ENCODE data around the gene YLPM1.

YLPM1 gene

DNA sequence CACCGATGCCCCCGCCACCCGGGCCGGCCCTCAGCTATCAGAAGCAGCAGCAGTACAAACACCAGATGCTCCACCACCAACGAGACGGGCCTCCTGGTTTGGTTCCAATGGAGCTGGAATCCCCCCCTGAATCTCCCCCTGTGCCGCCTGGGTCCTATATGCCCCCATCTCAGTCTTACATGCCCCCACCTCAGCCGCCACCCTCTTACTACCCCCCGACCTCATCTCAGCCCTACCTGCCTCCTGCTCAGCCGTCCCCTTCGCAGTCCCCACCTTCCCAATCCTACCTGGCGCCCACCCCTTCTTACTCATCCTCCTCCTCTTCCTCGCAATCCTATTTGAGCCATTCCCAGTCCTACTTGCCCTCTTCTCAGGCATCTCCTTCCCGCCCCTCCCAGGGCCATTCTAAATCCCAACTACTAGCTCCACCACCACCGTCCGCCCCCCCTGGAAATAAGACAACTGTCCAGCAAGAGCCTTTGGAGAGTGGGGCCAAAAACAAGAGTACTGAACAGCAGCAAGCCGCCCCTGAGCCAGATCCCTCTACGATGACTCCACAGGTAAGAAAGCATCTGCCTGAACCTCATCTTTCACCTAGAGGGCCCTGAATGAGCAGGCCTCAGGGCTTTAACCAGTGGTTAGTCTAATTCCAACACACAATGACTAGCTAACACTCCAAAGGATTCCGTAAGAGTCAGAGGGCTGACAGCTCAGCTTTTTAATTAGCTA is 851 bp downstream of the YLPM1 start (continued):
- TF ChIP-seq, protein P1, sequence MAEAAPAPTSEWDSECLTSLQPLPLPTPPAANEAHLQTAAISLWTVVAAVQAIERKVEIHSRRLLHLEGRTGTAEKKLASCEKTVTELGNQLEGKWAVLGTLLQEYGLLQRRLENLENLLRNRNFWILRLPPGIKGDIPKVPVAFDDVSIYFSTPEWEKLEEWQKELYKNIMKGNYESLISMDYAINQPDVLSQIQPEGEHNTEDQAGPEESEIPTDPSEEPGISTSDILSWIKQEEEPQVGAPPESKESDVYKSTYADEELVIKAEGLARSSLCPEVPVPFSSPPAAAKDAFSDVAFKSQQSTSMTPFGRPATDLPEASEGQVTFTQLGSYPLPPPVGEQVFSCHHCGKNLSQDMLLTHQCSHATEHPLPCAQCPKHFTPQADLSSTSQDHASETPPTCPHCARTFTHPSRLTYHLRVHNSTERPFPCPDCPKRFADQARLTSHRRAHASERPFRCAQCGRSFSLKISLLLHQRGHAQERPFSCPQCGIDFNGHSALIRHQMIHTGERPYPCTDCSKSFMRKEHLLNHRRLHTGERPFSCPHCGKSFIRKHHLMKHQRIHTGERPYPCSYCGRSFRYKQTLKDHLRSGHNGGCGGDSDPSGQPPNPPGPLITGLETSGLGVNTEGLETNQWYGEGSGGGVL (tag by site-specific recombination; IDR thresholded peaks at IDR 0.05), result peak; percentile 34; the same call in 1 of the 2 replicates
- TF ChIP-seq, protein P2, sequence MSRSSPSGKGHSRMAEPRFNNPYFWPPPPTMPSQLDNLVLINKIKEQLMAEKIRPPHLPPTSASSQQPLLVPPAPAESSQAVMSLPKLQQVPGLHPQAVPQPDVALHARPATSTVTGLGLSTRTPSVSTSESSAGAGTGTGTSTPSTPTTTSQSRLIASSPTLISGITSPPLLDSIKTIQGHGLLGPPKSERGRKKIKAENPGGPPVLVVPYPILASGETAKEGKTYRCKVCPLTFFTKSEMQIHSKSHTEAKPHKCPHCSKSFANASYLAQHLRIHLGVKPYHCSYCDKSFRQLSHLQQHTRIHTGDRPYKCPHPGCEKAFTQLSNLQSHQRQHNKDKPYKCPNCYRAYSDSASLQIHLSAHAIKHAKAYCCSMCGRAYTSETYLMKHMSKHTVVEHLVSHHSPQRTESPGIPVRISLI (tag by site-specific recombination; IDR thresholded peaks at IDR 0.05), result no peak
- TF ChIP-seq ZNF513 (tag by site-specific recombination; IDR thresholded peaks at IDR 0.05) (peak; percentile 47; the same call in 1 of the 2 replicates), ZNF571 (tag by site-specific recombination; IDR thresholded peaks at IDR 0.05) (no peak), MZF1 (tag by site-specific recombination; IDR thresholded peaks at IDR 0.05; ENCODE audit: borderline replicate concordance) (no peak), KLF10 (tag by site-specific recombination; IDR thresholded peaks at IDR 0.05) (no peak), ZNF335 (tag by site-specific recombination; conservative IDR thresholded peaks at IDR 0.05) (0 out of 2 replicates have a peak, but pooled peaks have one; percentile 50), ZFHX2 (tag by site-specific recombination; conservative IDR thresholded peaks at IDR 0.05) (peak; percentile 58), ZNF175 (tag by site-specific recombination; IDR thresholded peaks at IDR 0.05) (no peak), EGR2 (tag by site-specific recombination; IDR thresholded peaks at IDR 0.05; ENCODE audit: low read depth) (peak; percentile 52; the same call in 1 of the 2 replicates), SCRT2 (tag by site-specific recombination; IDR thresholded peaks at IDR 0.05) (peak; percentile 49; the same call in 1 of the 2 replicates), ZNF416 (tag by site-specific recombination; IDR thresholded peaks at IDR 0.05) (no peak), SP2 (tag by site-specific recombination; IDR thresholded peaks at IDR 0.05) (peak; percentile 35)
- TF ChIP-seq, protein P3, sequence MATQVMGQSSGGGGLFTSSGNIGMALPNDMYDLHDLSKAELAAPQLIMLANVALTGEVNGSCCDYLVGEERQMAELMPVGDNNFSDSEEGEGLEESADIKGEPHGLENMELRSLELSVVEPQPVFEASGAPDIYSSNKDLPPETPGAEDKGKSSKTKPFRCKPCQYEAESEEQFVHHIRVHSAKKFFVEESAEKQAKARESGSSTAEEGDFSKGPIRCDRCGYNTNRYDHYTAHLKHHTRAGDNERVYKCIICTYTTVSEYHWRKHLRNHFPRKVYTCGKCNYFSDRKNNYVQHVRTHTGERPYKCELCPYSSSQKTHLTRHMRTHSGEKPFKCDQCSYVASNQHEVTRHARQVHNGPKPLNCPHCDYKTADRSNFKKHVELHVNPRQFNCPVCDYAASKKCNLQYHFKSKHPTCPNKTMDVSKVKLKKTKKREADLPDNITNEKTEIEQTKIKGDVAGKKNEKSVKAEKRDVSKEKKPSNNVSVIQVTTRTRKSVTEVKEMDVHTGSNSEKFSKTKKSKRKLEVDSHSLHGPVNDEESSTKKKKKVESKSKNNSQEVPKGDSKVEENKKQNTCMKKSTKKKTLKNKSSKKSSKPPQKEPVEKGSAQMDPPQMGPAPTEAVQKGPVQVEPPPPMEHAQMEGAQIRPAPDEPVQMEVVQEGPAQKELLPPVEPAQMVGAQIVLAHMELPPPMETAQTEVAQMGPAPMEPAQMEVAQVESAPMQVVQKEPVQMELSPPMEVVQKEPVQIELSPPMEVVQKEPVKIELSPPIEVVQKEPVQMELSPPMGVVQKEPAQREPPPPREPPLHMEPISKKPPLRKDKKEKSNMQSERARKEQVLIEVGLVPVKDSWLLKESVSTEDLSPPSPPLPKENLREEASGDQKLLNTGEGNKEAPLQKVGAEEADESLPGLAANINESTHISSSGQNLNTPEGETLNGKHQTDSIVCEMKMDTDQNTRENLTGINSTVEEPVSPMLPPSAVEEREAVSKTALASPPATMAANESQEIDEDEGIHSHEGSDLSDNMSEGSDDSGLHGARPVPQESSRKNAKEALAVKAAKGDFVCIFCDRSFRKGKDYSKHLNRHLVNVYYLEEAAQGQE (tag by site-specific recombination; IDR thresholded peaks at IDR 0.05), result peak; percentile 84
- TF ChIP-seq, protein P4, sequence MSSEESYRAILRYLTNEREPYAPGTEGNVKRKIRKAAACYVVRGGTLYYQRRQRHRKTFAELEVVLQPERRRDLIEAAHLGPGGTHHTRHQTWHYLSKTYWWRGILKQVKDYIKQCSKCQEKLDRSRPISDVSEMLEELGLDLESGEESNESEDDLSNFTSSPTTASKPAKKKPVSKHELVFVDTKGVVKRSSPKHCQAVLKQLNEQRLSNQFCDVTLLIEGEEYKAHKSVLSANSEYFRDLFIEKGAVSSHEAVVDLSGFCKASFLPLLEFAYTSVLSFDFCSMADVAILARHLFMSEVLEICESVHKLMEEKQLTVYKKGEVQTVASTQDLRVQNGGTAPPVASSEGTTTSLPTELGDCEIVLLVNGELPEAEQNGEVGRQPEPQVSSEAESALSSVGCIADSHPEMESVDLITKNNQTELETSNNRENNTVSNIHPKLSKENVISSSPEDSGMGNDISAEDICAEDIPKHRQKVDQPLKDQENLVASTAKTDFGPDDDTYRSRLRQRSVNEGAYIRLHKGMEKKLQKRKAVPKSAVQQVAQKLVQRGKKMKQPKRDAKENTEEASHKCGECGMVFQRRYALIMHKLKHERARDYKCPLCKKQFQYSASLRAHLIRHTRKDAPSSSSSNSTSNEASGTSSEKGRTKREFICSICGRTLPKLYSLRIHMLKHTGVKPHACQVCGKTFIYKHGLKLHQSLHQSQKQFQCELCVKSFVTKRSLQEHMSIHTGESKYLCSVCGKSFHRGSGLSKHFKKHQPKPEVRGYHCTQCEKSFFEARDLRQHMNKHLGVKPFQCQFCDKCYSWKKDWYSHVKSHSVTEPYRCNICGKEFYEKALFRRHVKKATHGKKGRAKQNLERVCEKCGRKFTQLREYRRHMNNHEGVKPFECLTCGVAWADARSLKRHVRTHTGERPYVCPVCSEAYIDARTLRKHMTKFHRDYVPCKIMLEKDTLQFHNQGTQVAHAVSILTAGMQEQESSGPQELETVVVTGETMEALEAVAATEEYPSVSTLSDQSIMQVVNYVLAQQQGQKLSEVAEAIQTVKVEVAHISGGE (tag by site-specific recombination; conservative IDR thresholded peaks at IDR 0.05; ENCODE audit: low read depth), result no peak
- TF ChIP-seq, protein P5, sequence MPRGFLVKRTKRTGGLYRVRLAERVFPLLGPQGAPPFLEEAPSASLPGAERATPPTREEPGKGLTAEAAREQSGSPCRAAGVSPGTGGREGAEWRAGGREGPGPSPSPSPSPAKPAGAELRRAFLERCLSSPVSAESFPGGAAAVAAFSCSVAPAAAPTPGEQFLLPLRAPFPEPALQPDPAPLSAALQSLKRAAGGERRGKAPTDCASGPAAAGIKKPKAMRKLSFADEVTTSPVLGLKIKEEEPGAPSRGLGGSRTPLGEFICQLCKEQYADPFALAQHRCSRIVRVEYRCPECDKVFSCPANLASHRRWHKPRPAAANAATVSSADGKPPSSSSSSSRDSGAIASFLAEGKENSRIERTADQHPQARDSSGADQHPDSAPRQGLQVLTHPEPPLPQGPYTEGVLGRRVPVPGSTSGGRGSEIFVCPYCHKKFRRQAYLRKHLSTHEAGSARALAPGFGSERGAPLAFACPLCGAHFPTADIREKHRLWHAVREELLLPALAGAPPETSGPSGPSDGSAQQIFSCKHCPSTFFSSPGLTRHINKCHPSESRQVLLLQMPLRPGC (tag by site-specific recombination; IDR thresholded peaks at IDR 0.05), result no peak

Measured in HEK293 (cell line).